Measurements from ENCODE around the gene DELE1. TPM values are rescaled to one million over a fixed set of nuclear protein-coding genes. Genes with fewer than 3 reads are reported as not detected.

Gene DELE1
- total and polyA plus RNA-seq, 7 experiments from 2014 or later, result 26.4 to 101 (median 84.3) TPM

GRCh38 chr5:141935538-141935937 is 11.9 kb downstream of the DELE1 start:
- ChIA-PET POLR2A (no interaction called here), CTCF (no interaction called here)
- H3K4me1 Mint-ChIP-seq, result peaks cover 0 to 18% (median 6%) of the 10 kb centered on the region in 7 donors
- H3K27ac ChIP-seq (ENCODE audit: low read depth, low read length), result no peak overlapping the region
- no peak overlapping the region for H3K4me3 ChIP-seq (ENCODE audit: low read length)
- DNase-seq (no peak), ATAC-seq (no peak)
- H3K9me3 Mint-ChIP-seq, result no peaks in the 10 kb centered on the region
- peaks cover 16 to 44% (median 29%) of the 10 kb centered on the region in 5 donors for H3K36me3 Mint-ChIP-seq
- peak overlapping the region in 4 of 9 donors; percentile 6 to 65 (median 28) for H3K27ac Mint-ChIP-seq
- H3K27me3 ChIP-seq (ENCODE audit: control insufficient read depth in 2 of 2, insufficient read depth in 2 of 2, low read length in 2 of 2), result no peaks in the 10 kb centered on the region
- H3K4me1 ChIP-seq (ENCODE audit: control insufficient read depth in 2 of 2, insufficient read depth in 2 of 2, low read length in 2 of 2), result no peaks in the 10 kb centered on the region
- no peaks in the 10 kb centered on the region for H3K9me3 ChIP-seq (ENCODE audit: control insufficient read depth in 2 of 3, low read length in 3 of 3)
- intact Hi-C loops (cut with micrococcal nuclease), result no loop called here
- H3K4me3 Mint-ChIP-seq, result no peak overlapping the region
- H3K36me3 ChIP-seq (ENCODE audit: control insufficient read depth in 2 of 3, insufficient read depth in 3 of 3, low read length in 3 of 3), result peaks cover 21 to 80% (median 33%) of the 10 kb centered on the region in 3 experiments
- H3K27me3 Mint-ChIP-seq, result no peaks in the 10 kb centered on the region

- H3K27ac ChIP-seq (ENCODE audit: low read depth, low read length), result peak overlapping the region; percentile 5
- no peak overlapping the region for H3K4me3 ChIP-seq (ENCODE audit: low read length)
- ATAC-seq (peak; percentile 57), DNase-seq (no peak)
- peaks cover 0 to 21% (median 4%) of the 10 kb centered on the region in 7 donors for H3K4me1 Mint-ChIP-seq
- CTCF ChIA-PET, result interaction anchor here (1.1 kb wide), 1 partner anchor 20 kb away, joined by 3 read pairs; no protein-coding TSS in a partner anchor
- H3K27me3 ChIP-seq (ENCODE audit: control insufficient read depth in 2 of 2, insufficient read depth in 2 of 2, low read length in 2 of 2), result no peaks in the 10 kb centered on the region
- no peaks in the 10 kb centered on the region for H3K4me1 ChIP-seq (ENCODE audit: control insufficient read depth in 2 of 2, insufficient read depth in 2 of 2, low read length in 2 of 2)
- peak overlapping the region in 8 of 9 donors; percentile 14 to 90 (median 68) for H3K27ac Mint-ChIP-seq
- H3K36me3 Mint-ChIP-seq, result peaks cover 0 to 16% (median 3%) of the 10 kb centered on the region in 5 donors
- no peaks in the 10 kb centered on the region for H3K9me3 ChIP-seq (ENCODE audit: control insufficient read depth in 2 of 3, low read length in 3 of 3)
- intact Hi-C loops (cut with micrococcal nuclease), result no loop called here
- POLR2A ChIA-PET, result interaction anchor here (0.6 to 0.9 kb wide), 4 partner anchors 10 to 83 kb away, joined by 3 read pairs; partner anchors contain the start of gene PCDH12
- H3K27me3 Mint-ChIP-seq, result no peaks in the 10 kb centered on the region
- peaks cover 0 to 36% (median 4%) of the 10 kb centered on the region in 3 experiments for H3K36me3 ChIP-seq (ENCODE audit: control insufficient read depth in 2 of 3, insufficient read depth in 3 of 3, low read length in 3 of 3)
- H3K4me3 Mint-ChIP-seq, result peak overlapping the region in 1 of 10 donors; percentile 58
- no peaks in the 10 kb centered on the region for H3K9me3 Mint-ChIP-seq
Measured at GRCh38 chr5:141940695-141941271, 17.1 kb downstream of the DELE1 start.

GRCh38 chr5:141941307-141941706 is 17.6 kb downstream of the DELE1 start:
- Mint-ChIP-seq H3K36me3 (peaks cover 0 to 12% (median 0%) of the 10 kb centered on the region in 5 donors), H3K27ac (peak overlapping the region in 4 of 9 donors; percentile 14 to 90 (median 61)), H3K4me1 (peaks cover 0 to 21% (median 4%) of the 10 kb centered on the region in 7 donors), H3K9me3 (no peaks in the 10 kb centered on the region), H3K4me3 (no peak overlapping the region), H3K27me3 (no peaks in the 10 kb centered on the region)
- POLR2A ChIA-PET, result interaction anchor here (0.6 to 0.9 kb wide), 4 partner anchors 9 to 84 kb away, joined by 3 read pairs; partner anchors contain the start of gene PCDH12
- Histone ChIP-seq H3K4me3 (ENCODE audit: low read length) (no peak overlapping the region), H3K36me3 (ENCODE audit: control insufficient read depth in 2 of 3, insufficient read depth in 3 of 3, low read length in 3 of 3) (peaks cover 0 to 31% (median 4%) of the 10 kb centered on the region in 3 experiments), H3K4me1 (ENCODE audit: control insufficient read depth in 2 of 2, insufficient read depth in 2 of 2, low read length in 2 of 2) (no peaks in the 10 kb centered on the region), H3K9me3 (ENCODE audit: control insufficient read depth in 2 of 3, low read length in 3 of 3) (no peaks in the 10 kb centered on the region), H3K27me3 (ENCODE audit: control insufficient read depth in 2 of 2, insufficient read depth in 2 of 2, low read length in 2 of 2) (no peaks in the 10 kb centered on the region), H3K27ac (ENCODE audit: low read depth, low read length) (no peak overlapping the region)
- intact Hi-C loops (cut with micrococcal nuclease), result no loop called here
- CTCF ChIA-PET, result interaction anchor here (1.0 to 1.2 kb wide), 3 partner anchors 19 to 29 kb away, joined by 3 to 4 read pairs (median 3); no protein-coding TSS in a partner anchor
- DNase-seq (no peak), ATAC-seq (peak; percentile 54)

- H3K36me3 ChIP-seq (ENCODE audit: control insufficient read depth in 2 of 3, insufficient read depth in 3 of 3, low read length in 3 of 3), result peaks cover 0 to 26% (median under 1%) of the 10 kb centered on the region in 3 experiments
- H3K4me3 Mint-ChIP-seq, result no peak overlapping the region
- no peaks in the 10 kb centered on the region for H3K9me3 ChIP-seq (ENCODE audit: control insufficient read depth in 2 of 3, low read length in 3 of 3)
- POLR2A ChIA-PET, result interaction anchor here (0.6 to 0.9 kb wide), 3 partner anchors 9 to 84 kb away, joined by 3 read pairs; no protein-coding TSS in a partner anchor
- intact Hi-C loops (cut with micrococcal nuclease), result no loop called here
- no peak overlapping the region for H3K27ac ChIP-seq (ENCODE audit: low read depth, low read length)
- no peaks in the 10 kb centered on the region for H3K27me3 Mint-ChIP-seq
- no peaks in the 10 kb centered on the region for H3K4me1 ChIP-seq (ENCODE audit: control insufficient read depth in 2 of 2, insufficient read depth in 2 of 2, low read length in 2 of 2)
- DNase-seq, result no peak
- no peak overlapping the region for H3K4me3 ChIP-seq (ENCODE audit: low read length)
- H3K27ac Mint-ChIP-seq, result peak overlapping the region in 4 of 9 donors; percentile 6 to 70 (median 38)
- no peaks in the 10 kb centered on the region for H3K27me3 ChIP-seq (ENCODE audit: control insufficient read depth in 2 of 2, insufficient read depth in 2 of 2, low read length in 2 of 2)
- H3K9me3 Mint-ChIP-seq, result no peaks in the 10 kb centered on the region
- peaks cover 0 to 21% (median 4%) of the 10 kb centered on the region in 7 donors for H3K4me1 Mint-ChIP-seq
- no peak for ATAC-seq
- CTCF ChIA-PET, result interaction anchor here (0.5 to 1.2 kb wide), 3 partner anchors 19 to 117 kb away, joined by 3 to 4 read pairs (median 3); no protein-coding TSS in a partner anchor
- peaks cover 0 to 11% (median 0%) of the 10 kb centered on the region in 5 donors for H3K36me3 Mint-ChIP-seq
Measured at GRCh38 chr5:141941779-141942178, 18.1 kb downstream of the DELE1 start.

- Mint-ChIP-seq H3K36me3 (peaks cover 0 to 8% (median 0%) of the 10 kb centered on the region in 5 donors), H3K4me1 (peaks cover 0 to 21% (median 4%) of the 10 kb centered on the region in 7 donors), H3K9me3 (no peaks in the 10 kb centered on the region), H3K27ac (peak overlapping the region in 7 of 9 donors; percentile 24 to 78 (median 52)), H3K27me3 (no peaks in the 10 kb centered on the region), H3K4me3 (no peak overlapping the region)
- H3K27me3 ChIP-seq (ENCODE audit: control insufficient read depth in 2 of 2, insufficient read depth in 2 of 2, low read length in 2 of 2), result no peaks in the 10 kb centered on the region
- ATAC-seq (no peak), DNase-seq (no peak)
- CTCF ChIA-PET, result interaction anchor here (0.5 to 1.2 kb wide), 3 partner anchors 18 to 116 kb away, joined by 3 to 4 read pairs (median 3); no protein-coding TSS in a partner anchor
- peaks cover 0 to 21% (median 0%) of the 10 kb centered on the region in 3 experiments for H3K36me3 ChIP-seq (ENCODE audit: control insufficient read depth in 2 of 3, insufficient read depth in 3 of 3, low read length in 3 of 3)
- no peaks in the 10 kb centered on the region for H3K9me3 ChIP-seq (ENCODE audit: control insufficient read depth in 2 of 3, low read length in 3 of 3)
- POLR2A ChIA-PET, result no interaction called here
- no peak overlapping the region for H3K27ac ChIP-seq (ENCODE audit: low read depth, low read length)
- no peaks in the 10 kb centered on the region for H3K4me1 ChIP-seq (ENCODE audit: control insufficient read depth in 2 of 2, insufficient read depth in 2 of 2, low read length in 2 of 2)
- no peak overlapping the region for H3K4me3 ChIP-seq (ENCODE audit: low read length)
- intact Hi-C loops (cut with micrococcal nuclease), result no loop called here
Measured at GRCh38 chr5:141942185-141942857, 18.6 kb downstream of the DELE1 start.

- peaks cover 0 to 21% (median 4%) of the 10 kb centered on the region in 7 donors for H3K4me1 Mint-ChIP-seq
- no peak for DNase-seq
- Histone ChIP-seq H3K27ac (ENCODE audit: low read depth, low read length) (no peak overlapping the region), H3K4me3 (ENCODE audit: low read length) (no peak overlapping the region), H3K9me3 (ENCODE audit: control insufficient read depth in 2 of 3, low read length in 3 of 3) (no peaks in the 10 kb centered on the region), H3K36me3 (ENCODE audit: control insufficient read depth in 2 of 3, insufficient read depth in 3 of 3, low read length in 3 of 3) (peaks cover 0 to 7% (median 0%) of the 10 kb centered on the region in 3 experiments), H3K4me1 (ENCODE audit: control insufficient read depth in 2 of 2, insufficient read depth in 2 of 2, low read length in 2 of 2) (no peaks in the 10 kb centered on the region), H3K27me3 (ENCODE audit: control insufficient read depth in 2 of 2, insufficient read depth in 2 of 2, low read length in 2 of 2) (no peaks in the 10 kb centered on the region)
- H3K9me3 Mint-ChIP-seq, result no peaks in the 10 kb centered on the region
- intact Hi-C loops (cut with micrococcal nuclease), result no loop called here
- no peak overlapping the region for H3K4me3 Mint-ChIP-seq
- ChIA-PET CTCF (interaction anchor here (0.6 to 1.8 kb wide), 4 partner anchors 17 to 475 kb away, joined by 3 to 5 read pairs (median 3); no protein-coding TSS in a partner anchor), POLR2A (interaction anchor here (1.1 kb wide), 1 partner anchor 17 kb away, joined by 4 read pairs; no protein-coding TSS in a partner anchor)
- H3K36me3 Mint-ChIP-seq, result peaks cover 0 to 4% (median 0%) of the 10 kb centered on the region in 5 donors
- H3K27me3 Mint-ChIP-seq, result no peaks in the 10 kb centered on the region
- H3K27ac Mint-ChIP-seq, result peak overlapping the region in 2 of 9 donors; percentile 29 to 47
- no peak for ATAC-seq
Measured at GRCh38 chr5:141944076-141944475, 20.4 kb downstream of the DELE1 start.
